Measurements from ENCODE around the gene NOL8.

DNA sequence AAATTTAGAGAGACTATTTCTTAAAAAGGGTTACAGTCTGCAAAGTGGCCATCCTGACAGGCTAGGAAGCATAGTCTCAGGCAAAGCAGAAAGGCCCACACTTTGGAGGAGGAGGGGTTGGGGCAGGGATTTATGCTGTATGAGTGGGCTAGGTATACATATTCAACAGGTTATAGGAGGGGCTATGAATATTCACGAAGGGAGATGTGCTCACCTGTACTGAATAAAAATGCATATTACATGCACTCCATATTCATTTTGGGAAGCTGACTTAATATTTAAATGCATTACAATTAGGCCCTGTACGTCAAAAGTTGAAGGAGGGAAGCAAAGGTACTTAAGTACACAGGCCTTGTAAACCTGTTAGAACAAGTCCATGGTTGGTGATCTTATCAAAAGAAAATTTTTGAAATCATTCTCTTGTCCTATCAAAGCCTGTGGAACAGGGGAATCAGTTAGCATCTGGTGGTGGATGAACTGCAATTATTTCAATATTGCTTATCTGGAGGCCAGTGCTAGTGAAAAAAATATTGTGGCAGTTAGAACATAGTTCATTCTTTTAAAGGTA, 2.2 kb upstream of the NOL8 start:
- TF ChIP-seq, protein P1, sequence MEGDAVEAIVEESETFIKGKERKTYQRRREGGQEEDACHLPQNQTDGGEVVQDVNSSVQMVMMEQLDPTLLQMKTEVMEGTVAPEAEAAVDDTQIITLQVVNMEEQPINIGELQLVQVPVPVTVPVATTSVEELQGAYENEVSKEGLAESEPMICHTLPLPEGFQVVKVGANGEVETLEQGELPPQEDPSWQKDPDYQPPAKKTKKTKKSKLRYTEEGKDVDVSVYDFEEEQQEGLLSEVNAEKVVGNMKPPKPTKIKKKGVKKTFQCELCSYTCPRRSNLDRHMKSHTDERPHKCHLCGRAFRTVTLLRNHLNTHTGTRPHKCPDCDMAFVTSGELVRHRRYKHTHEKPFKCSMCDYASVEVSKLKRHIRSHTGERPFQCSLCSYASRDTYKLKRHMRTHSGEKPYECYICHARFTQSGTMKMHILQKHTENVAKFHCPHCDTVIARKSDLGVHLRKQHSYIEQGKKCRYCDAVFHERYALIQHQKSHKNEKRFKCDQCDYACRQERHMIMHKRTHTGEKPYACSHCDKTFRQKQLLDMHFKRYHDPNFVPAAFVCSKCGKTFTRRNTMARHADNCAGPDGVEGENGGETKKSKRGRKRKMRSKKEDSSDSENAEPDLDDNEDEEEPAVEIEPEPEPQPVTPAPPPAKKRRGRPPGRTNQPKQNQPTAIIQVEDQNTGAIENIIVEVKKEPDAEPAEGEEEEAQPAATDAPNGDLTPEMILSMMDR (IDR thresholded peaks at IDR 0.05), result no peak
- no peak for TF ChIP-seq POLR2A (IDR thresholded peaks at IDR 0.05)

Data from heart left ventricle (tissue), 13 donors.